ENCODE results near the gene DMTF1.

DNA sequence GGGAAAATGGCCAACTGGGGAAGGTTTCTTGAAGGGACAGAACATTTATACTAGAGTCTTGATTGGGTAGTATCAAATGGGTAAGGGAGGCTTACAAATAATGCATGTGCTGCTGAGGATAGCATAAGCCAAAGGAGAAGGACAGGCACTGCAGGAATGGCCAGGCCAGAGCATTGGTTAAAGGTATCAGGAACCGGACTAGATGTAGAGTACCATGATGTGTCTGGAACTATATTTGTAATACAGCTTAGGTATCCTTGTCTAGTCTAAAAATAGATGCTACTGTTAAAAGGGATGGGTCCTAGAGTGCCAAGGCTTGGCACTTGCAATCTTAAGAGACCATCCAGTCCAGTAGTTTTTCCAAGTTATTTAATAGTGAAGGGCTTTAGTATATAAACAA is 47.0 kb downstream of the DMTF1 start:
- no peak for TF ChIP-seq POLR2A (IDR thresholded peaks at IDR 0.05)
- TF ChIP-seq, protein P1, sequence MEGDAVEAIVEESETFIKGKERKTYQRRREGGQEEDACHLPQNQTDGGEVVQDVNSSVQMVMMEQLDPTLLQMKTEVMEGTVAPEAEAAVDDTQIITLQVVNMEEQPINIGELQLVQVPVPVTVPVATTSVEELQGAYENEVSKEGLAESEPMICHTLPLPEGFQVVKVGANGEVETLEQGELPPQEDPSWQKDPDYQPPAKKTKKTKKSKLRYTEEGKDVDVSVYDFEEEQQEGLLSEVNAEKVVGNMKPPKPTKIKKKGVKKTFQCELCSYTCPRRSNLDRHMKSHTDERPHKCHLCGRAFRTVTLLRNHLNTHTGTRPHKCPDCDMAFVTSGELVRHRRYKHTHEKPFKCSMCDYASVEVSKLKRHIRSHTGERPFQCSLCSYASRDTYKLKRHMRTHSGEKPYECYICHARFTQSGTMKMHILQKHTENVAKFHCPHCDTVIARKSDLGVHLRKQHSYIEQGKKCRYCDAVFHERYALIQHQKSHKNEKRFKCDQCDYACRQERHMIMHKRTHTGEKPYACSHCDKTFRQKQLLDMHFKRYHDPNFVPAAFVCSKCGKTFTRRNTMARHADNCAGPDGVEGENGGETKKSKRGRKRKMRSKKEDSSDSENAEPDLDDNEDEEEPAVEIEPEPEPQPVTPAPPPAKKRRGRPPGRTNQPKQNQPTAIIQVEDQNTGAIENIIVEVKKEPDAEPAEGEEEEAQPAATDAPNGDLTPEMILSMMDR (IDR thresholded peaks at IDR 0.05): no peak

Measured in body of pancreas (tissue), 4 donors.